22Rv1 (cell line): ENCODE results near the gene OTOP2.

Source experiments
- ZFX ChIP-seq: fragments of 450-650 bp; IDR thresholded peaks from 2 replicates; pipeline ENCODE4 v1.6.1; 2017; ENCODE audit warnings: antibody characterized with exemption, borderline replicate concordance
- TF ChIP-seq, protein P1 (sequence below): fragments of 450-650 bp; IDR thresholded peaks from 2 replicates; pipeline ENCODE4 v1.5.1; 2017; ENCODE audit warnings: mild to moderate bottlenecking

DNA sequence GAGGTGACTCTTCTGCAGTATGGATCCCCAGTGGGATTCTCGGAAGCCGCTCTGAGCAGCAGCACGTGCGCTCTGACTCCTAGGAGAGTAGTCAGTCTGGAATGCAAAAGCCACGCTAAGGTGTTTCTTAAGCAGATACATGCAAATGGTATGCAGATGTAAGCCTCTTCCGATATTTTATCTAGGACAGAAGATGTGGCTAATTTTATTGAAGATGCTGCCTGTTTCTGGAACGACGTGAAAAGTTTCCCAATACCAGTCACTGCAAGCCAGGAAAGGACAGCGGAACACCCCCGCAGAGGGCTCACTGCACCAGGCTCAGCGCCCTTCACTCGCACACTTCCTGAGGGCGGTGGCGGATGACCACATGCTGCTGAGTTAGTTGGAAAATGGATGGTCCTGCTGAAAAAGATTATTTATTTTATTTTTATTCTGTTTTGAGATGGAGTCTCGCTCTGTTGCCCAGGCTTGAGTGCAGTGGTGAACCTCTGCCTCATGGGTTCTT, 40.8 kb upstream of the OTOP2 start:
- TF ChIP-seq, protein P1, sequence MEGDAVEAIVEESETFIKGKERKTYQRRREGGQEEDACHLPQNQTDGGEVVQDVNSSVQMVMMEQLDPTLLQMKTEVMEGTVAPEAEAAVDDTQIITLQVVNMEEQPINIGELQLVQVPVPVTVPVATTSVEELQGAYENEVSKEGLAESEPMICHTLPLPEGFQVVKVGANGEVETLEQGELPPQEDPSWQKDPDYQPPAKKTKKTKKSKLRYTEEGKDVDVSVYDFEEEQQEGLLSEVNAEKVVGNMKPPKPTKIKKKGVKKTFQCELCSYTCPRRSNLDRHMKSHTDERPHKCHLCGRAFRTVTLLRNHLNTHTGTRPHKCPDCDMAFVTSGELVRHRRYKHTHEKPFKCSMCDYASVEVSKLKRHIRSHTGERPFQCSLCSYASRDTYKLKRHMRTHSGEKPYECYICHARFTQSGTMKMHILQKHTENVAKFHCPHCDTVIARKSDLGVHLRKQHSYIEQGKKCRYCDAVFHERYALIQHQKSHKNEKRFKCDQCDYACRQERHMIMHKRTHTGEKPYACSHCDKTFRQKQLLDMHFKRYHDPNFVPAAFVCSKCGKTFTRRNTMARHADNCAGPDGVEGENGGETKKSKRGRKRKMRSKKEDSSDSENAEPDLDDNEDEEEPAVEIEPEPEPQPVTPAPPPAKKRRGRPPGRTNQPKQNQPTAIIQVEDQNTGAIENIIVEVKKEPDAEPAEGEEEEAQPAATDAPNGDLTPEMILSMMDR, result no peak
- TF ChIP-seq ZFX, result no peak
